H9 (cell line): ENCODE results near the gene SH3BP5L. TPM values are rescaled to one million over a fixed set of nuclear protein-coding genes. Genes with fewer than 3 reads are reported as not detected.

ENCODE experiments used
- DNase-seq: peaks from one replicate; pipeline ENCODE4 v3.0.0-alpha.2; 2017
- H2AFZ ChIP-seq: one replicate; pipeline ENCODE4 v1.6.1; 2013; ENCODE audit warnings: mild to moderate bottlenecking, low read length, control low read depth, moderate library complexity
- H2AK5ac ChIP-seq: 2 replicates; pipeline ENCODE4 v1.6.1; 2013; ENCODE audit warnings: low read length, control low read depth, mixed read lengths; ENCODE audit not compliant: insufficient read length
- H2BK120ac ChIP-seq: one replicate; pipeline ENCODE4 v1.6.1; 2013; ENCODE audit warnings: low read depth, mild to moderate bottlenecking, low read length, control low read depth, inconsistent platforms; ENCODE audit not compliant: poor library complexity, severe bottlenecking
- H2BK12ac ChIP-seq: 2 replicates; pipeline ENCODE4 v1.6.1; 2013; ENCODE audit warnings: low read length, control low read depth, mixed read lengths, low read depth; ENCODE audit not compliant: insufficient read length
- H2BK15ac ChIP-seq: 2 replicates; pipeline ENCODE4 v1.6.1; 2013; ENCODE audit warnings: low read depth, low read length, control low read depth
- H2BK20ac ChIP-seq: one replicate; pipeline ENCODE4 v1.6.1; 2013; ENCODE audit warnings: low read depth, mild to moderate bottlenecking, low read length, control low read depth, inconsistent platforms; ENCODE audit not compliant: poor library complexity, severe bottlenecking
- H2BK5ac ChIP-seq: 2 replicates; pipeline ENCODE4 v1.6.1; 2013; ENCODE audit warnings: low read length, control low read depth, mixed read lengths; ENCODE audit not compliant: insufficient read length
- H3K14ac ChIP-seq: 2 replicates; pipeline ENCODE4 v1.6.1; 2013; ENCODE audit warnings: low read length, control low read depth; ENCODE audit not compliant: insufficient read depth
- H3K18ac ChIP-seq: 2 replicates; pipeline ENCODE4 v1.6.1; 2013; ENCODE audit warnings: low read depth, mild to moderate bottlenecking, mixed read lengths, low read length, control low read depth; ENCODE audit not compliant: insufficient read length
- H3K23ac ChIP-seq: 2 replicates; pipeline ENCODE4 v1.6.1; 2013; ENCODE audit warnings: low read length, control low read depth, mixed read lengths, low read depth; ENCODE audit not compliant: insufficient read length
- H3K23me2 ChIP-seq: 2 replicates; pipeline ENCODE4 v1.6.1; 2013; ENCODE audit warnings: low read depth, mild to moderate bottlenecking, mixed read lengths, low read length, control low read depth; ENCODE audit not compliant: insufficient read length, poor library complexity, severe bottlenecking
- H3K27ac ChIP-seq: 2 replicates; pipeline ENCODE4 v1.5.1; 2013; ENCODE audit warnings: low read length, control low read depth, mixed read lengths, low read depth; ENCODE audit not compliant: insufficient read length
- H3K27me3 ChIP-seq: 2 replicates; pipeline ENCODE4 v1.6.1; 2013; ENCODE audit warnings: low read length, control low read depth, inconsistent platforms; ENCODE audit not compliant: insufficient read depth
- H3K4ac ChIP-seq: 2 replicates; pipeline ENCODE4 v1.6.1; 2013; ENCODE audit warnings: low read depth, mild to moderate bottlenecking, control low read depth, inconsistent platforms, low read length, moderate library complexity
- H3K4me1 ChIP-seq: 2 replicates; pipeline ENCODE4 v1.6.1; 2013; ENCODE audit warnings: low read length, control low read depth, inconsistent platforms; ENCODE audit not compliant: insufficient read depth
- H3K4me2 ChIP-seq: 2 replicates; pipeline ENCODE4 v1.6.1; 2013; ENCODE audit warnings: low read length, control low read depth, mixed read lengths; ENCODE audit not compliant: insufficient read length, insufficient read depth
- H3K56ac ChIP-seq: 2 replicates; pipeline ENCODE4 v1.6.1; 2013; ENCODE audit warnings: low read depth, mild to moderate bottlenecking, mixed read lengths, low read length, control low read depth; ENCODE audit not compliant: insufficient read length
- H3K79me1 ChIP-seq: 2 replicates; pipeline ENCODE4 v1.6.1; 2013; ENCODE audit warnings: low read depth, mild to moderate bottlenecking, moderate library complexity, low read length, control low read depth, inconsistent platforms; ENCODE audit not compliant: insufficient read depth, poor library complexity, severe bottlenecking
- H3K79me2 ChIP-seq: 2 replicates; pipeline ENCODE4 v1.6.1; 2013; ENCODE audit warnings: low read length, control low read depth, inconsistent platforms; ENCODE audit not compliant: insufficient read depth
- H3K9ac ChIP-seq: 2 replicates; pipeline ENCODE4 v1.6.1; 2013; ENCODE audit warnings: low read length, control low read depth, mixed read lengths; ENCODE audit not compliant: insufficient read length; ENCODE audit errors: extremely low read depth
- H3K9me3 ChIP-seq: one replicate; pipeline ENCODE4 v1.6.1; 2013; ENCODE audit warnings: low read depth, low read length, inconsistent platforms; ENCODE audit not compliant: control insufficient read depth
- H3T11ph ChIP-seq: one replicate; pipeline ENCODE4 v1.6.1; 2013; ENCODE audit warnings: mild to moderate bottlenecking, low read length, control low read depth, inconsistent platforms
- H4K20me1 ChIP-seq: one replicate; pipeline ENCODE4 v1.6.1; 2013; ENCODE audit not compliant: control insufficient read depth, insufficient read length, insufficient read depth
- H4K5ac ChIP-seq: 2 replicates; pipeline ENCODE4 v1.6.1; 2013; ENCODE audit warnings: low read depth, mild to moderate bottlenecking, mixed read lengths, low read length, control low read depth; ENCODE audit not compliant: insufficient read length
- H4K8ac ChIP-seq: replicated peaks from 2 replicates; pipeline ENCODE4 v1.6.1; 2013; ENCODE audit warnings: low read length, control low read depth, mixed read lengths, low read depth; ENCODE audit not compliant: insufficient read length
- H4K91ac ChIP-seq: 2 replicates; pipeline ENCODE4 v1.6.1; 2013; ENCODE audit warnings: low read depth, mild to moderate bottlenecking, moderate library complexity, mixed read lengths, low read length, control low read depth; ENCODE audit not compliant: insufficient read length
- H3K27ac Mint-ChIP-seq, 3 experiments: 2 replicates in 2 of 3; 3 replicates in 1 of 3; pipeline ENCODE4 v1.8.0; 2020 to 2021; ENCODE audit warnings: mixed read lengths in 3 of 3, mild to moderate bottlenecking in 1 of 3, moderate library complexity in 1 of 3
- H3K27me3 Mint-ChIP-seq: 2 replicates; pipeline ENCODE4 v1.8.0; 2021; ENCODE audit warnings: low read depth, mild to moderate bottlenecking, moderate library complexity, mixed read lengths
- H3K36me3 Mint-ChIP-seq, 3 experiments: 2 replicates in 2 of 3; 3 replicates in 1 of 3; pipeline ENCODE4 v1.8.0; 2020 to 2021; ENCODE audit warnings: low read depth in 3 of 3, mixed read lengths in 3 of 3; ENCODE audit not compliant: insufficient read depth in 1 of 3
- H3K4me1 Mint-ChIP-seq, 2 experiments: 2 replicates each; pipeline ENCODE4 v1.8.0; 2020; ENCODE audit warnings: mixed read lengths in 2 of 2
- H3K4me3 Mint-ChIP-seq, 2 experiments: 2 replicates in 1 of 2; 3 replicates in 1 of 2; pipeline ENCODE4 v1.8.0; 2020 to 2021; ENCODE audit warnings: mild to moderate bottlenecking in 2 of 2, mixed read lengths in 2 of 2, moderate library complexity in 1 of 2
- H3K9me3 Mint-ChIP-seq, 2 experiments: 2 replicates in 1 of 2; 3 replicates in 1 of 2; pipeline ENCODE4 v1.8.0; 2020; ENCODE audit warnings: mild to moderate bottlenecking in 2 of 2, mixed read lengths in 2 of 2, moderate library complexity in 1 of 2
- WGBS: extraction: QIAGEN DNeasy Blood & Tissue Kit; methylation state at CpG from one replicate; pipeline ENCODE4 v1.1.7; 2013; ENCODE audit warnings: missing lambda C conversion rate, low lambda C conversion rate, mixed read lengths; ENCODE audit not compliant: insufficient read length; ENCODE audit errors: extremely low coverage; 5-methylcytosine and 5-hydroxymethylcytosine counted together
- total RNA-seq: library from RNA; stranded (reverse); gene quantifications from 2 replicates; pipeline ENCODE4 v1.2.1, GENCODE V29; 2021
- TF ChIP-seq, protein P1 (sequence below): fragments of 200-600 bp; sonication (generic); conservative IDR thresholded peaks from 3 replicates; pipeline ENCODE4 v1.8.0; 2021; ENCODE audit warnings: antibody characterized with exemption, mild to moderate bottlenecking

SH3BP5L gene
- total RNA-seq, 1 experiment from 2014 or later: 27.6 TPM

DNA sequence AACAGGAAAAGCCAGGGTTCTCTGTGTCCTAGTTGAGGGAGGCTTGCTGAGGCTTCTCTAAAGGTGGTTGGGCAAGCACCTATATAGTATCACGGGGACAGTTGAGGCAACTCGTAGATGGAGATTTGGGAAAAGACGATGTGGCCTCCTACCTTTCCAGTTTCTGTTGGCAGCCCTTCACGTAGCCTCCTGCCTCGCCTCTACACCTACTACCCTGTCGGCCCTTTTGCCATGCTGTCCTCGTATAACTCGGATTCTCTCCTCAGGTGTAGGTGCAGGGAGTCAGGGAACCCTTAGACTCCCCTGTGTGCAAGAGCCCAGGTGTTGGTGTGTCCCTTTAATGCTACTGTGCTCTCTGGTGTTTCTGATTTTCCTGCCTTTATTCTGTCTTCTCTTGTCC is 22.9 kb upstream of the SH3BP5L start:
- H3K18ac ChIP-seq: no peak overlapping the region
- H3K79me1 ChIP-seq: no peaks in the 10 kb centered on the region
- H3K27me3 ChIP-seq: no peaks in the 10 kb centered on the region
- no peak for DNase-seq
- H2BK15ac ChIP-seq: no peak overlapping the region
- H2AK5ac ChIP-seq: no peak overlapping the region
- no peak overlapping the region for H3T11ph ChIP-seq
- no peaks in the 10 kb centered on the region for H3K23me2 ChIP-seq
- peaks cover 20 to 53% (median 30%) of the 10 kb centered on the region in 3 experiments; a peak in 6 of 7 replicates for H3K36me3 Mint-ChIP-seq
- H3K14ac ChIP-seq: no peak overlapping the region
- no peak overlapping the region for H4K8ac ChIP-seq
- H3K9ac ChIP-seq: no peak overlapping the region
- H3K4me2 ChIP-seq: no peak overlapping the region
- H2BK12ac ChIP-seq: no peak overlapping the region
- H3K27ac Mint-ChIP-seq: no peak overlapping the region
- no peak overlapping the region for H3K56ac ChIP-seq
- no peaks in the 10 kb centered on the region for H3K79me2 ChIP-seq
- no peak overlapping the region for H4K91ac ChIP-seq
- no CpG with 5 or more reads among the region's 8 CpGs for WGBS
- no peak overlapping the region for H3K27ac ChIP-seq
- no peaks in the 10 kb centered on the region for H3K9me3 ChIP-seq
- H2BK5ac ChIP-seq: no peak overlapping the region
- TF ChIP-seq, protein P1, sequence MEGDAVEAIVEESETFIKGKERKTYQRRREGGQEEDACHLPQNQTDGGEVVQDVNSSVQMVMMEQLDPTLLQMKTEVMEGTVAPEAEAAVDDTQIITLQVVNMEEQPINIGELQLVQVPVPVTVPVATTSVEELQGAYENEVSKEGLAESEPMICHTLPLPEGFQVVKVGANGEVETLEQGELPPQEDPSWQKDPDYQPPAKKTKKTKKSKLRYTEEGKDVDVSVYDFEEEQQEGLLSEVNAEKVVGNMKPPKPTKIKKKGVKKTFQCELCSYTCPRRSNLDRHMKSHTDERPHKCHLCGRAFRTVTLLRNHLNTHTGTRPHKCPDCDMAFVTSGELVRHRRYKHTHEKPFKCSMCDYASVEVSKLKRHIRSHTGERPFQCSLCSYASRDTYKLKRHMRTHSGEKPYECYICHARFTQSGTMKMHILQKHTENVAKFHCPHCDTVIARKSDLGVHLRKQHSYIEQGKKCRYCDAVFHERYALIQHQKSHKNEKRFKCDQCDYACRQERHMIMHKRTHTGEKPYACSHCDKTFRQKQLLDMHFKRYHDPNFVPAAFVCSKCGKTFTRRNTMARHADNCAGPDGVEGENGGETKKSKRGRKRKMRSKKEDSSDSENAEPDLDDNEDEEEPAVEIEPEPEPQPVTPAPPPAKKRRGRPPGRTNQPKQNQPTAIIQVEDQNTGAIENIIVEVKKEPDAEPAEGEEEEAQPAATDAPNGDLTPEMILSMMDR: no peak
- no peak overlapping the region for H3K23ac ChIP-seq
- H3K4me1 ChIP-seq: no peaks in the 10 kb centered on the region
- no peak overlapping the region for H3K4ac ChIP-seq
- H3K27me3 Mint-ChIP-seq: no peaks in the 10 kb centered on the region
- no peaks in the 10 kb centered on the region for H4K20me1 ChIP-seq
- H3K4me3 Mint-ChIP-seq: no peak overlapping the region
- no peak overlapping the region for H4K5ac ChIP-seq
- no peak overlapping the region for H2AFZ ChIP-seq
- H2BK20ac ChIP-seq: no peak overlapping the region
- H2BK120ac ChIP-seq: no peak overlapping the region
- H3K9me3 Mint-ChIP-seq: no peaks in the 10 kb centered on the region
- H3K4me1 Mint-ChIP-seq: no peaks in the 10 kb centered on the region
